ENCODE data around the gene ZGLP1.

The ZGLP1 gene

DNA sequence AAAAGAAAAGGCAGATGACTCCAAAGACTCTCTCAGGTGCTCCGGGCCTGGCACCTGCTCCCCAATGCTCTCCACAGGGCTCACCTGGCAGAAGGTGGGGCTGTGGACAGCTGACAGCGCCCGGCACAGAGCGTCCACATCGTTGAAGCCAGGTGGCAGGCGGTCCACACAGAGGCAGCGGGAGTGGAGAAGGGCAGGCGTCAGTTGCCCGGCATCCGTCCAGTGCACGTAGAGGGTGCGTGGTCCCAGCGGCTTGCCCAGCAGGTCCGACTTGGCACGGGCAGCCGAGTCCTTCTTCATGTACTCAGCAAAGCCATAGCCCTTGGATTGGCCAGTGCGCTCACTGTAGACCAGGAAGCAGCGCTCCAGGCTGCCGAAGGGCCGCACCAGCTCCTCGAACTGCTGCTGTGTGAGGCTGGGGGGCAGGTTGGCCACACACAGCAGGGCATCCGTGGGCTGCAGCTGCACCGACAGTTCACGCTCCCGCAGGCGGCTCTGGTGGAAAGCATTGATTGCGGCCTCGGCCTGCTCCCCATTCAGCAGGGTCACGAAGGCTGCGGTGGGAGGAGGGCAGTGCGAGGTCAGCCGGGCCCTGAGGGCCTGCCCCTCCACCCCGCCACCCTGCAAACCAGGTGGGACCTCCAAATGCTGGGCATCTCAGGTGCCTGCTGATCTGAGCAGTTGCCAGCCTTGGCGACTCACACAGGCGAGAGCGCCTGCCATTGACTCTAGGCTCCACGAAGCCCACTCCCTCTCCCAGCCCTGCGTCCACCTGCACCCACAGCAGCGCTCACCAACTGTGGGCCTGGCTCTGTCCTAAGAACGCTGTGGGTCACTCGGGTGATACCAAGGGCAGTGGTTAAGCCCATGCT is 19.2 kb upstream of the ZGLP1 start:
- DNase-seq, result no peak

DNA sequence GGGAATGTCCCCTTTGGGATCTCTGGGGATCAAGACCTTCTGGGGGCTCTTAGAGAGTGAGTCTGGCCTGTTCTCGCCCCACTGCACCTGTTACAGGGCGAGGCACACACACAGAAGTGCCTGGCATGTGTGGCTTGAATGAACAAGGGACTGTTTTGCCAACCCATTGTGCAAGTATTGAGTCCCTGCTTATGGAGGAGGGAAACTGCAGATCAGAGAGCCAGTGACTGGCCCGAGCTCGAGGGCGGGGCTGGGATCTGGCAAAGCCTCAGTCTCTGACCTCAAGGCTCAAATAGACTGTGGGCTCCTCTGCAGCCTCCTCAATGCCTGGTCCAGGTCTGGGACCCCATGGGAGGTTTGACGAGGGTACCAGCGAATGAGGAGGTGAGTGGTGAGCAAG is 18.2 kb upstream of the ZGLP1 start:
- DNase-seq, result no peak

DNA sequence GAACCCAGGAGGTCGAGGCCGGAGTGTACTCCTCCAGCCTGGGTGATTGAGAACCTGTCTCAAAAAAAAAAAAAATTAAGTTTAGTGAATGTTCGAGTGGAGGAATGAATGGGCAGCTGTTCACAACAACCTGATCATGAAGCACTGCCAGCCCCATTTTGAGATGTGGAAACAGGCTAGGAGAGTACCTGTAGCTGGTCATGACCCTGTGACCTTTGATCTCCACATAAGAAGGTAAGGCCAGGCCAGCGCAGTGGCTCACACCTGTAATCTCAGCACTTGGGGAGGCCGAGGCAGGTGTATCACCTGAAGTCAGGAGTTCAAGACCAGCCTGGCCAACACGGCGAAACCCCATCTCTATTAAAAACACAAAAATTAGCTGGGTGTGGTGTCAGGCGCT is 16.1 kb upstream of the ZGLP1 start:
- no peak for DNase-seq

DNA sequence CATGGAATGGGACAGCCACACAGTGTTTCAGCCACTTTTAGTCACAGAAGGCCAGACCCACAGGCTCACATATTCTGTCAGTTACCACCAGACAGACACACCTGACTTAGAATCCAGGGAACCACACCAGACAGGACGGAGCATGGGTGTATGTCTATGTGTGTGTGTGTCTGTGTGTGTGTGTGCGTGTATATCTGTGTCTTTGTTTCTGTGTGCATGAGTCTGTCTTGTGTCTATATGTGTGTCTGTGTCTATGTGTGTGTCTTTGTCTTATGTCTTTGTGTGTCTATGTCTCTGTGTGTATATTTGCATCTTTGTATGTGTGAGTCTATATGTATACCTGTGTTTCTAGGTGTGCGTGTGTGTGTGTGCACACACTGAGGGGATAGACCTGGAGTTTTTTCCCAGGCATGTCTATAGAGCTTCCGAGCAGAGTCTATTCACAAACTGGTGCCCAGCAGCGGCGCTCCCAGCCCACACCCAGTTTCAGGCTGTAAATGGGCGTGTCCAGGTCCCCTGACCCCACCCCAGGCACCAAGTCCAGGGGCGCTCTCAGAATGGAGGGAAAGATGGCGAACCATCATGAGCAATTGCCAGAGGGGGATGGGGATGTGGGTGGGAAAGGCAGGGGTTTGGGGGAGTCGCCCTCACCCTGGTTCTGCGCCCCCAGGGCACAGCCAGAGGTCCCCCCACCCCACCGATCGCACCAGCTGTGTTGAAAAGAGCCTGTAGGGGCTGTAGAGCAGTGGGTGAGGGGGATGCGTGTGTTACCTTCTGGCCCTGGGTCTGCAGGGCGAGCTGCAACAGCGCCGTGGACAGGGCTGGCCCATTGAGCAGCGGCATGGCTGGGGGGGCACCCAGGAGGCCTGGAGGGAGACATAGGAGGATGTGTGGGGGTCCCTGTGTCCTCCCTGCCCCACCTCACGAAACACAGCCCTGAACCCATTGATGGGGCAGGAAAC is 12.5 kb upstream of the ZGLP1 start:
- DNase-seq, result no peak

DNA sequence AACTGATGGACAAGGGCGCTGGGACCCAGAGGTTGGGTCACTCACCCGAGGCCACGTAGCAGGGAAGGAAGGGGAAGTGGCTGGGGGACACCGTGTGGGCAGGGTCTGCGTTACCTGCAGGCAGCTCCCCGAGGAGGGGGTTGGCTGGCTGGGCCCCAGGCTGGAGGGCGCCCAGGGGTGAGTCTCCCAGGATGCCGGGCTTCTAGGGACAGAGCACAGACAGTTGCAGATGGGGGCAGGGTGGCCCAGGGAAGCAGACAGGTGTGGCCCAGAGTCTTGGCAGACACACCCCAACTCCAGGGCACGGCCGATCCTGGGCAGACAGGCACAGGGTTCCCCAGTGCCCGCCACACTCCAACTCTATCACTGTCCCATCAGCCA is 11.8 kb upstream of the ZGLP1 start:
- no peak for DNase-seq

DNA sequence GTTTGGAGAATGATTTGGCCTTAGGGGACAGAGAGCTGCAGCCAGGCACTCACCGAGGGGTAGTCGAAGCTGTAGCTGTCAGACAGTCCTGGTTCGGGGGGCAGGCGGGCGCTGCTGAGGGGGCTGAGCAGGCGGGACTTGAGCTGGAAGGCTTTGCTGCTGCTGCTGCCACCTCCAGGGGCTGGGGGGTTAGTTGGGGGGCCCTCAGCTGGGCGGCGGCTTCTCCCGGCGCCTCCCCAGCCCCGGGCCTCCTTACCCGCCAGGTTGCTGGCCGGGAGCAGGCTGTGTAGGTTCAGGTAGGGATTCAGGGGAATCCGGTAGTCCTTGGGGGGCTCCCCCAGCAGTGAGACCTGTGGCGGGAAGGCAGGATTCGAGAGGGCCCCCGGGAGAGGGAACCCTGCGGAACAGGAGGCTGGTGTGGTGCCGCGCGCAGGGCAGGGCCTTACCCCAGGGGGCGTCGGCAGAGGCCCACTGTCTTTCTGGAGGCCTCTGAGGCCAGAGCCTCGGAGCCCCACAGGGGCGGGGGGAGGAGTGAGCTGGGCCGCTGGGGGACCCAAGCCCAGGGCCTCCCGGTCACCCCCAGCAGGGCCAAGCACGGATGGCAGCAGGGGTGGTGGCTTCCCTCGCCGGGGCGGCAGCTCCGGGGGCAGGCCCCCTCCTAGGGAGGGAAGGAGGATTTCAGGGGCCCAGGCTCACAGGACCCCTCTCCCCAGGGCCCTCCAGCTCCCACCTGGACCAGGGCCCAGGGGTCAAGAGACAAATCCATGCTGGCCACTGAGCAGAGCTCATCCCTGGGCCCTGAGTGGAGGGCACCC is 11.2 kb upstream of the ZGLP1 start:
- DNase-seq, result no peak

DNA sequence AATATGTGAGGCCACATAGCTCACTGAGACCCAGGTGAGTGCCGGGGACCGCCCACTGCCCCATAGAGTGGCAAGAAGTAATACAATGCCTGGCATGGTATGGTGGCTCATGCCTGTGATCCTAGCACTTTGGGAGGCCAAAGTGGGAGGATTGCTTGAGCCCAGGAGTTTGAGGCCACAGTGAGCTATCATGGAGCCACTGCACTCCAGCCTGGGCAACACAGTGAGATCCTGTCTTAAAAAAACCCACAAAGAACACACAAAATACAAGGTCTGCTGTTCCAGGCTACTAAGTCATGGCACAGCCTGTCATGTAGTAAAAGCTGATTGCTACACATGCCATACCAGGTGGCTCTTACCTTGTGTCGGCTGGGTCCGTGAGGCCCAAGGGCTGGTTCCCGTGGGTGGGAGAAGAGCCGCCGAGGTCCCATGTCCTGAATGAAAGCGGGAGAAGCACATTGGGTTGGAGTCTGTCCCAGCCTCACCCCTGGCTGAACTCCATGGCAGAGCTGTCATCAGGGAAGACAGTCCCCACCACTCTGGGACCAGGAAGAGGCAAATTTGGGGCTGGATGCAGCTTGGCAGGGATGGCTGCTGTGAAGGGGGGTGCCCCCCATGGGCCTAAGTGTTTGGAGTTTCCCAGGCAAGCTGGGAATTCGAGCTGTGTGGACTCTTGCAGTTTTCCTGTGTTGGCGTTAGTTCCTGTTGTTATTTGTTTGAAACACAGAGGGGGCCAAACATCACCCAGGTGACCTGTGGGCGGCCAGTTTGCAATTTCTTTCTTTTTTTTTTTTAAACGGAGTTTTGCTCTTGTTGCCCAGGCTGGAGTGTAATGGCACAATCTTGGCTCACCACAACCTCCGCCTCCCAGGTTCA is 9.4 kb upstream of the ZGLP1 start:
- no peak for DNase-seq

DNA sequence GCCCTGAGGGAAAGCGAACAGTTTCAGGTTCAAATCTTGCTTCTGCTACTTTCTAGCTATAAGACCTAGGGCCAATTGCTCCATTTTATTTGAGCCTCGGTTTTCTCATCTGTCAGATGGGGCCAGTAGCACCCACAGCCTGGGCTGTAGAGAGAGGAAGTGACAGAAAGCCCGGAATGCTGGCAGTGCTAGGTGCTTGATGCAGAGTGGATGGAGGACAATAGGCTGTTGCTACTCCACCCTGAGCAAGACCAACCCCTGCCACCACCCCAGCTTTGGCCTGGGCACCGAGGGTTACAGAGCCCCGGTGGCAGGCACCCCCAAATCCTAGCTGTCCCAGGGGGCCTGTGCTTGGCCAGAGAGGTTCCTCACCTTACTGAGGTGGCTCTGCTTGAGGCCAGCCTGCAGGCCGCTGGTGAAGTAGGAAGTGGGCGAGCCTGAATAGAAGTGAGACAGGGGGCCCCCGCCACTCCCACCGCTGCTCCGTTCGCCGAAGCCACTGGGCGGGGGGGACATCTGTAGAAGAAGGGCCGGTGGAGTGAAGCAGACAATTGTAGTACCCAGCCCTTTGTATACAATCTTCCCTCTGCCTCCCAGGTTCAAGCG is 8.3 kb upstream of the ZGLP1 start:
- no peak for DNase-seq

DNA sequence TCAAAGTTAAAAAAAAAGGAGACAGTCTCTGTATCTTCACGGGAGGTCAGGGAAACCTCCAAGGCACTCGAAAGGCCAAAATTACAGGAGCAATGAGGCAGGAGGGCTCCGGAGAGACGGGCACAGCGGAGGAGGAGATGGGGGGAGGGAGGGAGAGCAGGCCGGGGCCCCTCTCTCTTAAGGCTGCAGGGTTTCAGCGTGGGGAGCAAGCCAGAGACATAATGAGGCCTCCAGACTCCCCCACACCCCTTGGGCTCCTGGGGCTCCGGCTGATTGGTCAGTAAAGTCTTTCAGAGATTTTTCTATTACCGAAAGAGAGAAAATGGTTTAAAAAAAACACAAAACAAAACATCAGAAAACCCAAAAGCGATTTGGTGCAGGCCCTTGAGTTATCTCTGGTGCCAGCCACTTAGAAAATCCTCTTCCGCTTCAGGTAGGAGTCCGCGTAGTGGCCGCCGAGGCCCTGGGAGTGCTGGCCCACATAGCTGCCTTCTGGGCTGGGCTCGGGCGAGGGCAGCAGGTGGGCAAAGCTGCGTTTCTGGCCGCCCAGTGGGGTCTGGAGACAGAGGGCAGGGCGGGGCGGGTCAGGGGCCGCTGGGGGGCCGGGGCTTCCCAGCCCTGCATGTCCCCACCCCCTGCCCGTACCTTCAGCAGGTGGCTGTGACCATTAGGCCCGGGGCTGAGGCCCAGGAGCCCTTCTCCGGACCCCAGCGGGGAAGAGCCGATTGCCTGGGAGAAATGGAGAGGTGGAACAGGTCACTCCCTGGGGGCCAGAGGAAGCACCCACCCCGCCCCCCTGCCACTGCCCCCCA is 7.6 kb upstream of the ZGLP1 start:
- DNase-seq, result no peak

DNA sequence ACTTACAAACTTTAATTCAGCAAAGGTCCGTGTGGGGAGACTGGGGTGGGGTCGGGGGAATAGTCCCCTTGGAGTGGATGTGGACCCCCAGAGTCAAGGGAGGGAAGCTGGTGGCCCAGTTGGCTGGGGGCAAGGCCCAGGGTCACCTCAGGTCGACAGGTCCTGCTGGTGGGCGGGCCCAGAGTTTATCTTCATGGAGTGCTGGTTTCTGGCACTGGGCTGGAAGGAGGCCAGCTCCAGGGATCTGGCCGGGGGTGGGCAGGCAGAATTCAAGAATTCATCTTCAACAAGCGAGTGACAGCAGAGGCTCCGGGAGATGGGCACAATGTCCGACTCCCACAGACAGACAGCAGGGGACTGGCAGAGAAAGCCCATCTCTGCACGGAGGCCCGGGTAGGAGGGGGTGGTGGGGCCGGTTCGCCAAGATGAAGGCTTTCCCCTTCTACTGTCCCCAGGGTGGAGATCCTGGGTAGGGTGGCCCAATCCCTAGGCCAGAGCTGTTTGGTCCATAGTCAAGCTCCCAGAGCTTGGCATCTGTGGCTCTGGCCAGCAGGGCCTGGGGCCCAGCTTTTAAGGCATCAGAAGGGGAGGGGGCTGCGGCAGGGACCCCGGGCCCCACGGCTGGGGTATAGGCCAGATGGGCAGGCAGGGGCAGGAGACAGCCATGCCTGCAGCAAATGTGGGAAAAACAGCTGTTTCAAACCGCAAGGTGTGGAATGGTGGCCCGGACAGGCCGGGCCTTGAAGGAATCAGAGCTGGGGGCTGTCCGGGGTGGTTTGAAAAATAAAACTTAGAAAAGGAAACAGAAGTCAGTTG is 6.8 kb upstream of the ZGLP1 start:
- DNase-seq, result peak in 1 of 51 donors; percentile 35

DNA sequence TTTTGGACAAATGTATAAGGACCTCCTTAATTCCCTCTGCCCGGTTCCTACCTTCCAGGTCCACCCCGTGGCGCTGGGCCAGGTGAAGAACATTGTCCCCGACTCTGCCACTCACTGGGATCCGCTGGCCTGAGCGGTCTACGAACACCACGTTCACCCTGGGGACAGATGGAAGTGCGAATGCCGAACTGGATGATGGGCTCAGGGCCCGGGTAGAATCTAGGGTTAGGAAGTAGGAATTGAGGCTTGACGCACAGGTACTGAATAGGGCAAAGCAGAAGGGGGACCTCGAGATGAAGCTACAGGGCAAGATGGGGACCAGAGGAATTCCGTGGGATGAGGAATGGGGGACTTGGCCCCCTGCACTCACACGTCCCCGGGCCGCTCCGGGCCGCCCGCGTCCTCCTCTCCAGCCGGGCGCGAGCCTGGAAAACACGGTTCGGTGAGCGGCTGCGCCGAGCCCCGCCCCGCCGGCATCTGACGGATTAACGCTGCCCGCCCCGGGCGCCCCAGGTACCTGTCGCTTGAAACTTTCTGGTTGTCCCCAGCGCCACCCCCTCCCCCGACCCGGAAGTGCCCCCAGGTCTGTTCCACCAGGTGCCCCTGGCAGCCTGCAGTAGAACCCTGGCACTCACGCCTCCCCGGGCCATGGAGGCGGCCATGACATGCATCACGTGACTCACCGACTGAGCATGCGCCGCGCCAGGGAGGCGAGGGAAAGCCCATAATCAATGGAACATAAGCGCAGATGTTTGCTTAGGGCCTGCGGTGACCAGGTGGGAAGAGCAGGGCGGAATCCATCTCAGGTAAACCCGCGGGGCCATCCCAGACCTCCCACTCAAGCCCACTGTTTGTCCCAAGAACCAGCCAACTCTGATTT is 6.0 kb upstream of the ZGLP1 start, which contains the start of gene FDX2:
Gene FDX2 (minus strand): TSS at position 681 of the 880 bp plus-strand sequence. CDS start 19 bp downstream, at position 662.
- peak; percentile 33 to 93 (median 82) for DNase-seq

DNA sequence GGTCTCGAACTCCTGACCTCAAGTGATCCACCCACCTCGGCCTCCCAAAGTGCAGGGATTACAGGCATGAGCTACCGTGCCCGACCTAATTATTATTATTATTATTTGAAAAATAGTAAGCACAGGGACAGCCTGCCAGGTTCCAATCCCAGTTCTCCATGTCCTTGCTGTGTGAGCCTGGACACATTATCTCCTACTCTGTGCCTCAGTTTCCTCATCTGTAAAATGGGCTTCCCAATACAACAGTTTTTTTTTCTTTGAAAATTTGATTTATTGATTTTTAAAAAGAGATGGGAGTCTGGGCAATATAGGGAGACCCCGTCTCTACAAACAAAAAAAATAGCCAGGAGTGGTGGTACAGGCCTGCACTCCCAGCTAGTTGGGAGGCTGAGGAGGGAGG is 3.3 kb downstream of the ZGLP1 start:
- no peak for DNase-seq

DNA sequence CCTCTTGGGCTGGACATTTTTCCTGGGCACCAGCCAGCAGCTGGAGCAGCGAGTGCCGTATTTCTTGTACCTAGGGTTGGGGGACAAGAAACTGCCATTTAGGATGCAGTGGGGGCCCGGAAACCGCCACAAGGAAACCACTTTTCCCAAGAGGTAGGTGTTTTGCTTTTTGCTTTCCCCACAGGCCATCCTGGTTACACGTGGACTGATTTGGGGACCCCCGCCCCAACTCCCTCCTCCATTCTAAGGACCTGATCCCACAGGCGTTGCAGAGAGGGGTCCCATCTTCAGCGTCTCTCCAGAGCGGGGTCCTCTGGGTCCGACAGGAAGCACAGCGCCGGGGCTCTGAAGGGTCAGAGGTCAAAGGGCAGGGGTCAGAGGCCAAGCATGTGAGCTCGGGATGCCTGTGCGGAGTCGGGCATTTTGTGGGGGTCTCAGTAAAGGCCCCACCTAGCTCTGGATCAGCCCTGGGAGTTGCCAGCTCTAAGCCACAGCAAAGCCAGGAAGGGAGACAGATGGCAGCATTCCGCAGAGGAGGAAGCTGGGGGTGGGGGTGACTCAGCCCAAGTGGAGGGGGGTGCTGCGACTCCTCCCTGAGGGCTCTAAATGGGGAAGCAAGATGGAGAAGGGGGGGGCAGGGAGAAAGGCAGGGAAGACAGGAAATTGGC is 4.3 kb downstream of the ZGLP1 start:
- DNase-seq, result peak in 17 of 51 donors; percentile 3 to 69 (median 12)

DNA sequence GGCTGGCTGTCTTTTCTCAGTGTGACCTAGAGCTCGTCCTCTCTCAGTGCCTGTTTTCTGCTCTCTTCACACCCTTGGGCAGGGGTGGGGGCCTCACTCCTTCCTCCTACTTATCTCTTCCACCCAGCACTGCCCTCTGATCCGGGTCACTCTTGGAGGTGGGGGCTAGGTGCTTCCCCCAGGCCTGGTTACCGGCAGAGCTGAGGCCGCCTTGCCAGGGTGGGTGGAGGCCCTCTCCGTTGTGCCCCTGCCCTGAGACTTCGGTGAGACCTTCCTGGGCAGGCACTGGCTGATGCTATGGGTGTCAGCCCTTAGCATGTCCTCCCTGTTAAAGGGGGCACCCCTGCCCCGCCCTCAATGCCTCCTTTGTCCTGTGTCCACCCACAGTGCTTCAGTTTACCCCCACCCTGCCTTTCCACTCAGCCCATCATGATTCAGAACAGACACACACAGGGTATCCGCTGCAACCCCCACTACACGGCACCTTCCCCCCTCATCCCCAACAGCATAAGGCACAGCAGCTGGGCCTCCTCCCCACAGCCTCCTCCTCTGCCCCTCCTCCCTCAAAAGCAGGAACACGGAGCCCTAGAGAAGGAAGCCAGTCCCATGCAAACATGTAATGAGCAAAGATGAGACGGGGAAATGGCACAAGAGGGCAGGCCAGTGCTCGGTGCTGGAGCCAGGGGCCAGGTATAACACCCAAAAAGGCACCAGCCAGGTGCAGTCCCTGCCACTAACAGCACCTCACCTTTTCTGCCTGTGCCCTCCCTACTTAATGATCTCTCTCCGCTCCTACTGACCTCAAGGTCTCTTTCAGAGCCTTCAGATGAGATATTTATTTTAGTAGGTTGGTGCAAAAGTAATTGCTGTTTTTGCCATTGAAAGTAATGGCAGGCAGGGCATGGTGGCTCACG is 9.8 kb downstream of the ZGLP1 start:
- DNase-seq, result peak in 1 of 51 donors; percentile 50

DNA sequence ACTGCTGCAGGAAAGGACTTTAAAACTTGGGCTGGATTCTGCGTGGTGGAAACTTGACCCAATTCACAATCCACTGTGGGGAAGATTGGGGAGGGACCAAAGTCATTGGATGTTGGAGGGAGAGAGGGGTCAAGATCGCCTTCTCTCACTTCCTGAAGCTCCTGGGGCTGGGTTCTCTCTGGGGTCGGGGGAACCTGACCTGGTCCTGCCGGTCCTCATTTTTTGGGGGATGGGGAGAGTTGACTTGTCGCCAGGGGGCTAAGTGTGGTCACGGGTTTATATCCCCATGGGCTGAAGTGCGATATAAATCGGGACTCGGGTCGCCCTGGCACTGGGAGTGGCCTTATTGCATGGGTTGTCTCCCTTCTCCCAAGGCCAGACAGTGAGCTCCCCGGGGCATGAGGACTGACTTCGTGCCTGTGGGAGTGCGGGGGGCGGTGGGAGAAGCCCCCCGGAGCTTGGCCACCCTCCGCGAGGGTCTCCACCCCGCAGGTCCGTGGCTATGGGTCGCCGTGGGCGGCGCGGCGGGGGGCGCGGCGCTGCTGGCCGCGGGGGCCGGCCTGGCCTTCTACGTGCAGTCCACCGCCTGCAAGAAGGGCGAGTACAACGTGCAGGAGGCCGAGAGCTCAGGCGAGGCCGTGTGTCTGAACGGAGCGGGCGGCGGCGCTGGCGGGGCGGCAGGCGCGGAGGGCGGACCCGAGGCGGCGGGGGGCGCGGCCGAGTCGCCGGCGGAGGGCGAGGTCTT is 13.6 kb downstream of the ZGLP1 start:
- DNase-seq, result no peak
